ENCODE measurements around the gene PHKB.

The PHKB gene

DNA sequence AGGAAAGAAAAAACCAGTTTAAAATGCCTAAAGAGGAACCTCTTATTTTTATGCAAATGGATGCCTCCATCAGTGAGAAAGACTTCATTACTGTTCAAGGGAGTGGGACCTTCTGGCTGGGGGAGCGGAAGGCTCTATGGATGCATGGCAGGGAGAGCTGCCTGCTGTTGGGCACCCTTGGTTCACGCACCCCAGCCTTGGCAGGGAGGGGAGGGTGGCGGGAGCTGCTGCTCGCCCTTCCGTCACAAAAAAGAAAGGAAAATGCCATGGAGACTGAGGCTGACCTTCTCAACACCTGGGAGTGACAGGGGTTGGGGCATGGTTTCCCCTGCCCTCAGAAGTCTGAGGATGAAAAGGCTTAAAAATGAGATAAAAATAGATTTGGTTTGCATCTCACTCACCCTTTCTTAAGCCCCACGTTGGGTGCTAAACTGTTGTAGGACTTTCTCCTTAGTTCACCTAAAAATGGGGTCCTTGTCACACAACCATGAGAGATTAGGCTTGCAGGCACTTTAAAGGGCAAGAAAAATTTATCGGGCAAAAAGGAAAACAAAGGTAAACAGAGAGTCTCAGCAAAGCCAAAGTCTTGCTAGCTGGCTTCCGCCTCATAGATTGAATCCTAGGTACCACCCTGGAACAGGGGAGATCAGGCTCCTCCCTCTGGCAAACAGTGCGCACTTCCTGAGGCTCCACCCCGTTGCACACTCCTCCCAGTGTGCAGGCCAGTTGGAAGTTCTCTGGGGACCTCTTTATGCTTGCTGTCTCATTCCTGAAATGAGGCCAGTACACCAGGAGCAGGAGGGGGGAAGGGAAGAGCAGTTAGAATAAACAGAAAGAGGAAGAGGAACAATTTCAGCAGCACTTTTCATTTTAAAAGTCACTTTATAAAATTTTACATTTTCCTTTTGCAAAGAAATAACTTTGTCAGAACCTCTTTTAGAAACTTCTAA is 31.6 kb downstream of the PHKB start:
- peaks cover 26% of the 10 kb centered on the region for H3K9me3 Mint-ChIP-seq
- peaks cover 5% of the 10 kb centered on the region for H3K4me1 Mint-ChIP-seq
- H3K36me3 Mint-ChIP-seq (ENCODE audit: low read depth) = peaks cover 36% of the 10 kb centered on the region
- no peak for TF ChIP-seq CTCF (IDR thresholded peaks at IDR 0.05; ENCODE audit: unreplicated experiment in 3 of 3)
- H3K27ac Mint-ChIP-seq = peak overlapping the region in 2 of 3 experiments; percentile 10 to 68
- no peak overlapping the region for H3K4me3 Mint-ChIP-seq
- no peaks in the 10 kb centered on the region for H3K27me3 Mint-ChIP-seq (ENCODE audit: low read depth)

GRCh38 chr16:47493381-47494337 is 32.5 kb downstream of the PHKB start:
- peaks cover 5% of the 10 kb centered on the region for H3K4me1 Mint-ChIP-seq
- H3K36me3 Mint-ChIP-seq (ENCODE audit: low read depth) = peaks cover 32% of the 10 kb centered on the region
- H3K27me3 Mint-ChIP-seq (ENCODE audit: low read depth) = no peaks in the 10 kb centered on the region
- peaks cover 21% of the 10 kb centered on the region for H3K9me3 Mint-ChIP-seq
- no peak overlapping the region for H3K4me3 Mint-ChIP-seq
- peak overlapping the region in 1 of 3 experiments; percentile 68 for H3K27ac Mint-ChIP-seq
- no peak for TF ChIP-seq CTCF (IDR thresholded peaks at IDR 0.05; ENCODE audit: unreplicated experiment in 3 of 3)

GRCh38 chr16:47499080-47499699 is 38.1 kb downstream of the PHKB start:
- H3K27me3 Mint-ChIP-seq (ENCODE audit: low read depth) = no peaks in the 10 kb centered on the region
- H3K9me3 Mint-ChIP-seq = no peaks in the 10 kb centered on the region
- H3K36me3 Mint-ChIP-seq (ENCODE audit: low read depth) = peaks cover 29% of the 10 kb centered on the region
- H3K4me3 Mint-ChIP-seq = no peak overlapping the region
- no peaks in the 10 kb centered on the region for H3K4me1 Mint-ChIP-seq
- TF ChIP-seq CTCF (IDR thresholded peaks at IDR 0.05; ENCODE audit: unreplicated experiment in 3 of 3) = no peak
- no peak overlapping the region for H3K27ac Mint-ChIP-seq

DNA sequence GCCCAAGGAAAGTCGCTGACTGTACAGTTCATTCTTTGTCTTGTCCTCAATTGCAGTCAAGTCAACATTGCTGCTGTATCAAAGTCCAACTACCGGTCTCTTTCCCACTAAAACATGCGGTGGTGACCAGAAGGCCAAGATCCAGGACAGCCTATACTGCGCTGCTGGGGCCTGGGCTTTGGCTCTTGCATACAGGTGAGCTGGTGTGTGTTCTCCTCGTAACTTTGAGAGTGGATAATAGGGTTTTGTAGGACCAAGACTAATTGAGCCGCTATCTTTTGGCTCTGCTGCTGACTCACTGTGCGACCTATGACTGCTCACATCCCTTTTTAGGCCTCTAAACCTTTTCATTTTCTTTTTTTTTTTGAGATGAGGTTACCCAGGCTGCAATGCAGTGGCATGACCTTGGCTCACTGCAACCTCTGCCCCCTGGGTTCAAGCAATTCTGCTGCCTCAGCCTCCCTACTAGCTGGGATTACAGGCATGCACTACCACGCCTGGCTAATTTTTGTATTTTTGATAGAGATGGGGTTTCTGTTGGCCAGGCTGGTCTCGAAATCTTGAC is 38.7 kb downstream of the PHKB start:
- no peaks in the 10 kb centered on the region for H3K27me3 Mint-ChIP-seq (ENCODE audit: low read depth)
- peaks cover 35% of the 10 kb centered on the region for H3K36me3 Mint-ChIP-seq (ENCODE audit: low read depth)
- no peak for TF ChIP-seq CTCF (IDR thresholded peaks at IDR 0.05; ENCODE audit: unreplicated experiment in 3 of 3)
- no peak overlapping the region for H3K4me3 Mint-ChIP-seq
- H3K4me1 Mint-ChIP-seq = no peaks in the 10 kb centered on the region
- no peak overlapping the region for H3K27ac Mint-ChIP-seq
- H3K9me3 Mint-ChIP-seq = no peaks in the 10 kb centered on the region

- H3K9me3 Mint-ChIP-seq = no peaks in the 10 kb centered on the region
- H3K36me3 Mint-ChIP-seq (ENCODE audit: low read depth) = peaks cover 40% of the 10 kb centered on the region
- H3K27me3 Mint-ChIP-seq (ENCODE audit: low read depth) = no peaks in the 10 kb centered on the region
- no peak for TF ChIP-seq CTCF (IDR thresholded peaks at IDR 0.05; ENCODE audit: unreplicated experiment in 3 of 3)
- H3K4me1 Mint-ChIP-seq = peaks cover 5% of the 10 kb centered on the region
- H3K4me3 Mint-ChIP-seq = no peak overlapping the region
- no peak overlapping the region for H3K27ac Mint-ChIP-seq
These were observed 42.8 kb downstream of the PHKB start for GRCh38 chr16:47503936-47504335.
